Measurements from ENCODE around the gene SPNS2. TPM values are rescaled to one million over a fixed set of nuclear protein-coding genes. Genes with fewer than 3 reads are reported as not detected.

The SPNS2 gene
- total RNA-seq, 4 donors from 2014 or later, result 6.0 to 46.0 (median 22.6) TPM

DNA sequence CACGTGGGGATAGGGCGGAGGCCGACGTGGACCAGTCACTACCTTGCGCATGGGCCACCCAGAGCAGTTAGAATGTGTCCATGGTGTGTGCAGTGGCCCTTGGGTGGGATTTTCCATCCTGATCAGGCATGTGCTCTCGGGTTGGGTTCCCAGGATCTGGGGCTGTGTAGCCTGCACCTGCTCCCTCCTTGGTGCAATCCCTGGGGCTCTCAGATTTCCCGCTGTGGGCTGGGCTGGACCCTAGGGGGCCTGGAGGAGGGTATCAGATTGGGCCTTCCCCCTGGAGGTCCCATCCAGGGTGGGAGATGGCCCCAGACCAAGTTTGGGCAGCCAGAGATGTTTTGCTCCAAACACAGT, 86.9 kb downstream of the SPNS2 start:
- DNase-seq (ENCODE audit: low spot score), result no peak
- ATAC-seq (ENCODE audit: low FRiP score), result peak; percentile 26
- TF ChIP-seq, protein P1, sequence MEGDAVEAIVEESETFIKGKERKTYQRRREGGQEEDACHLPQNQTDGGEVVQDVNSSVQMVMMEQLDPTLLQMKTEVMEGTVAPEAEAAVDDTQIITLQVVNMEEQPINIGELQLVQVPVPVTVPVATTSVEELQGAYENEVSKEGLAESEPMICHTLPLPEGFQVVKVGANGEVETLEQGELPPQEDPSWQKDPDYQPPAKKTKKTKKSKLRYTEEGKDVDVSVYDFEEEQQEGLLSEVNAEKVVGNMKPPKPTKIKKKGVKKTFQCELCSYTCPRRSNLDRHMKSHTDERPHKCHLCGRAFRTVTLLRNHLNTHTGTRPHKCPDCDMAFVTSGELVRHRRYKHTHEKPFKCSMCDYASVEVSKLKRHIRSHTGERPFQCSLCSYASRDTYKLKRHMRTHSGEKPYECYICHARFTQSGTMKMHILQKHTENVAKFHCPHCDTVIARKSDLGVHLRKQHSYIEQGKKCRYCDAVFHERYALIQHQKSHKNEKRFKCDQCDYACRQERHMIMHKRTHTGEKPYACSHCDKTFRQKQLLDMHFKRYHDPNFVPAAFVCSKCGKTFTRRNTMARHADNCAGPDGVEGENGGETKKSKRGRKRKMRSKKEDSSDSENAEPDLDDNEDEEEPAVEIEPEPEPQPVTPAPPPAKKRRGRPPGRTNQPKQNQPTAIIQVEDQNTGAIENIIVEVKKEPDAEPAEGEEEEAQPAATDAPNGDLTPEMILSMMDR (IDR thresholded peaks at IDR 0.05), result no peak

DNA sequence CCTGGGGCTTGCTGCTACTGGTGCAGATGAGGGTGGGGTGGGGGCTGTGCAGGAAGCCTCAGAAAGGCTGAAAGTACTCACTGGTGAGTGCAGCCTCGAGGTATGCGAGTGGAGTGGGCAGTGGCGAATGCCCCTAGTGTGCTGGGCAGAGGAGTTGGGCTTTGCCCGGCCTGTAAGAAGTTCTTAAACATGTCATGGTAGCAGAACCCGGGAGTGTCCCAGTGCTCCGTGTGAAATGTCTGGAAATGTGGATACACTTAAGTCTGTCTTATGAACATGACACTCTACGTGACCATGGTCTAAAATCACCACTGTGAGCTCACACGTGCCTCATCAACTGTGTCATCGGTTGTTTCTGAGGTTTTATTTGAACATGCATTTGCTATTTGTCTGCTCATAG, 87.4 kb downstream of the SPNS2 start:
- no peak for ATAC-seq (ENCODE audit: low FRiP score)
- DNase-seq (ENCODE audit: low spot score), result no peak
- TF ChIP-seq, protein P1 (IDR thresholded peaks at IDR 0.05), result no peak

DNA sequence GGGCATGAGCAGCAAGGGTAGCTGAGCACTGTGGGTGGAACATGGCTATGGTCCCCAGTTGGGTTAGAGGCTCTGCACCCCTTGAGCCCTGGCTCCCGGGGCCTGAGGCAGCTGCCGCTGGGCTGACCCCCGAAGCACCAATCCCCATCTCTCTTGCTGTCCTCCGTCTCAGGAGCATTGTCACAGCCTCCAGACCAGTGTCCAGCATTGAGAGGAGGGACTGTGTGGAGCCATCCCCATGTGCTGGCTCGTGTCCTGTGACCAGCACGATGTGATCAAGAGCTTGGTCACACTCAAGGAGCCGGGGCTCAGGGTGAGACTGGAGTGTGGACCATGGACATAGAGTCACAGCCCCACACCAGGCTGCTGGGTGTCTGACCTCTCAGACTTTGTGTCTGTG, 88.5 kb downstream of the SPNS2 start:
- no peak for ATAC-seq (ENCODE audit: low FRiP score)
- no peak for DNase-seq (ENCODE audit: low spot score)
- TF ChIP-seq, protein P1 (IDR thresholded peaks at IDR 0.05), result no peak

GRCh38 chr17:4587803-4588202, 89.1 kb downstream of the SPNS2 start:
- TF ChIP-seq, protein P1 (IDR thresholded peaks at IDR 0.05), result no peak
- DNase-seq (ENCODE audit: low spot score), result no peak
- ATAC-seq (ENCODE audit: low FRiP score), result no peak

DNA sequence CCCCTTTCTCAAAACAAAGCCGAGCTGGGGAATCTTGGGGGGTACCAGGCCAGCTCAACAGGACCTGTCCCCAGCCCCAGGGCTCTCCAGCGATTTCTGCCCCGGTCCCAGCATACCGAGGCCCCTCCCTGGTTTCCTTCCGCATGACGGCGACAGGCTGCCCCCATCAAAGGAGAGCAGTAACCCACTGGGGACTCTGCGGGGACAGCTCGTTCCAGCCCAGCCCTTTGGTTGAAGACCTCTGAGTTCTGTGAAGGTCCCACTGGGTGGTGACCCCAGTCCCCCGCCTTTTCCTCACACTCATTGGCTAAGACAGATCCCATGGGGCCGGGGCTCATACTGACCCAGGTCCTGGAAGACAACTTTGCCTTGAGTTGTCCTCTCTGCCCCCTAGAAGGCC, 89.7 kb downstream of the SPNS2 start:
- DNase-seq (ENCODE audit: low spot score), result no peak
- TF ChIP-seq, protein P1 (IDR thresholded peaks at IDR 0.05), result no peak
- no peak for ATAC-seq (ENCODE audit: low FRiP score)

Other genes with a start within 250 kb of the SPNS2 start
- gene ANKFY1, start 234.9 kb upstream of the SPNS2 start, total RNA-seq, result 10 to 100 TPM; 34.2 to 59.0 (median 40.6) TPM
- 10 to 100 TPM; 34.7 to 45.6 (median 40.3) TPM for gene UBE2G1, start 132.2 kb upstream of the SPNS2 start, total RNA-seq
- gene SPNS3, start 64.9 kb upstream of the SPNS2 start, total RNA-seq, result 1 to 10 TPM in 1 of 4 donors, under 1 TPM in 1, not detected in 2; 0.47 to 1.0 TPM
- 100 to 1,000 TPM in 1 of 4 donors, 10 to 100 TPM in 3; 33.1 to 142 (median 39.1) TPM for gene MYBBP1A, start 56.5 kb downstream of the SPNS2 start, total RNA-seq
- under 1 TPM in 1 of 4 donors, not detected in 3; 0.37 TPM for gene GGT6, start 61.7 kb downstream of the SPNS2 start, total RNA-seq
- gene SMTNL2, start 85.6 kb downstream of the SPNS2 start, total RNA-seq, result 10 to 100 TPM in 2 of 4 donors, 1 to 10 TPM in 2; 2.8 to 14.2 (median 8.4) TPM
- gene ALOX15, start 142.8 kb downstream of the SPNS2 start, total RNA-seq, result 100 to 1,000 TPM in 2 of 4 donors, 10 to 100 TPM in 1, not detected in 1; 24.4 to 379 (median 119) TPM
- 10 to 100 TPM; 13.1 to 24.4 (median 15.0) TPM for gene PELP1, start 205.3 kb downstream of the SPNS2 start, total RNA-seq
- gene ARRB2, start 211.8 kb downstream of the SPNS2 start, total RNA-seq, result 100 to 1,000 TPM in 1 of 4 donors, 10 to 100 TPM in 3; 43.4 to 111 (median 78.6) TPM
- 10 to 100 TPM; 21.6 to 27.5 (median 26.7) TPM for gene MED11, start 232.5 kb downstream of the SPNS2 start, total RNA-seq
- gene ZMYND15, start 241.0 kb downstream of the SPNS2 start, total RNA-seq, result 1 to 10 TPM in 2 of 4 donors, under 1 TPM in 1, not detected in 1; 0.46 to 4.1 (median 1.9) TPM
- gene CXCL16, start 241.0 kb downstream of the SPNS2 start, total RNA-seq, result 10 to 100 TPM; 16.6 to 92.1 (median 26.5) TPM

Data from omental fat pad (tissue), 4 donors.